Spleen (tissue), 11 donors: Measurements from ENCODE around the gene UNC45B. TPM values are rescaled to one million over a fixed set of nuclear protein-coding genes. Genes with fewer than 3 reads are reported as not detected.
"Not testable (repeated sequence)": the region's sequence is repeated elsewhere in the genome, so short reads cannot be mapped to it uniquely, and the experiment has no call there.

Source experiments
- DNase-seq: peaks from one replicate; pipeline ENCODE4 v3.0.0-alpha.2; 2020
- H3K27ac ChIP-seq, 8 donors: fragments of 200-600 bp; sonication (generic) in 7 of 8; 1 replicate in 4 of 8; 2 replicates in 4 of 8; pipeline versions ENCODE4 v1.5.0 to v1.8.0; 2016 to 2021; ENCODE audit warnings: inconsistent platforms in 4 of 8, mild to moderate bottlenecking in 4 of 8, moderate library complexity in 1 of 8
- H3K27me3 ChIP-seq, 7 donors: fragments of 200-600 bp; sonication (generic) in 6 of 7; replicated peaks in 1 of 7; 1 replicate in 4 of 7; 2 replicates in 3 of 7; pipeline versions ENCODE4 v1.5.0 to v1.8.0; 2016 to 2021; ENCODE audit warnings: inconsistent platforms in 3 of 7, mild to moderate bottlenecking in 1 of 7
- H3K36me3 ChIP-seq, 6 donors: fragments of 200-600 bp; sonication (generic) in 5 of 6; 1 replicate in 4 of 6; 2 replicates in 2 of 6; pipeline versions ENCODE4 v1.5.0 to v1.8.0; 2016 to 2021; ENCODE audit warnings: inconsistent platforms in 2 of 6
- H3K4me1 ChIP-seq, 6 donors: fragments of 200-600 bp; sonication (generic) in 5 of 6; 1 replicate in 3 of 6; 2 replicates in 3 of 6; pipeline versions ENCODE4 v1.5.0 to v1.8.0; 2016 to 2021; ENCODE audit warnings: inconsistent platforms in 3 of 6
- H3K4me3 ChIP-seq, 8 donors: fragments of 200-600 bp; sonication (generic) in 7 of 8; 1 replicate in 4 of 8; 2 replicates in 4 of 8; pipeline versions ENCODE4 v1.5.0 to v1.8.0; 2016 to 2021; ENCODE audit warnings: inconsistent platforms in 4 of 8, mild to moderate bottlenecking in 4 of 8, moderate library complexity in 2 of 8
- H3K9me3 ChIP-seq, 8 donors: fragments of 200-600 bp; sonication (generic) in 7 of 8; 1 replicate in 4 of 8; 2 replicates in 4 of 8; pipeline versions ENCODE4 v1.5.0 to v1.8.0; 2016 to 2021; ENCODE audit warnings: inconsistent platforms in 4 of 8
- POLR2A ChIP-seq, 3 donors: fragments of 450-650 bp; IDR thresholded peaks; one replicate each; pipeline ENCODE4 v1.5.1; 2017; ENCODE audit warnings: antibody characterized with exemption in 3 of 3, mild to moderate bottlenecking in 1 of 3
- POLR2AphosphoS5 ChIP-seq, 3 donors: sonication (generic); formaldehyde crosslinking; IDR thresholded peaks; one replicate each; pipeline ENCODE4 v1.5.1; 2017; ENCODE audit warnings: antibody characterized with exemption in 3 of 3
- WGBS, 5 donors: extraction: QIAGEN DNeasy Blood & Tissue Kit in 3 of 5; methylation state at CpG; one replicate each; pipeline versions ENCODE4 v1.1.5 to v1.1.7; 2013 to 2018; 5-methylcytosine and 5-hydroxymethylcytosine counted together
- intact Hi-C: fragments of 100-400 bp; cut with DNase I; formaldehyde crosslinking; loops from one replicate; pipeline ENCODE4 v1.15.0; 2023; ENCODE audit warnings: low total_unique reads
- polyA plus RNA-seq, 3 donors: library from polyadenylated mRNA; stranded (reverse); fragments of 200-250 nt; gene quantifications; one replicate each; pipeline ENCODE4 v1.2.1, GENCODE V29; 2013
- total RNA-seq, 7 donors: library from RNA; depleted of rRNA in 3 of 7; stranded (reverse); fragments of >200 nt in 3 of 7; fragmentation: NEBNext Ultra II Directional in 4 of 7; extraction: Animal tissue kit (Norgen Biotek cat#: 25700) in 4 of 7; gene quantifications; one replicate each; pipeline versions ENCODE4 v1.1.0 to v1.2.1, GENCODE V29; 2016 to 2021
- TF ChIP-seq, protein P1 (sequence below), 11 experiments: fragments of 200-600 bp in 7 of 11; fragments of 450-650 bp in 4 of 11; sonication (generic) in 4 of 11; IDR thresholded peaks in 8 of 11; conservative IDR thresholded peaks in 3 of 11; 1 replicate in 7 of 11; 2 replicates in 4 of 11; pipeline versions ENCODE4 v1.4.0 to v1.8.0; 2016 to 2021; ENCODE audit warnings: antibody characterized with exemption in 11 of 11, inconsistent platforms in 4 of 11, mild to moderate bottlenecking in 1 of 11
- donor health status: healthy with polysubstance abuse.
- donor health status: DM: no; HTN: no; CAD: no; lungs with moderate emphysema.
- donor health status: DM: no; HTN: no; CAD: no.
- donor health status: Bipolar disorder and iron deficiency.
- donor health status: healthy.
- donor health status: DM: no; HTN: no; CAD: no.
- donor health status: DM: yes; HTN: yes; CAD: no.

Gene UNC45B
- total and polyA plus RNA-seq, 10 donors = 0.08 to 3.9 (median 1.8) TPM

GRCh38 chr17:35170968-35171771, 23.6 kb downstream of the UNC45B start:
- no peak for DNase-seq
- Histone ChIP-seq H3K4me1 (peaks cover 0 to 20% (median 10%) of the 10 kb centered on the region in 6 donors), H3K9me3 (no peaks in the 10 kb centered on the region), H3K27me3 (no peaks in the 10 kb centered on the region), H3K27ac (peak overlapping the region in 4 of 8 donors; percentile 4 to 20 (median 10)), H3K36me3 (no peaks in the 10 kb centered on the region), H3K4me3 (no peak overlapping the region)
- WGBS, 5 donors = 65 to 81% (median 73%) methylated on average over 18 of the region's 18 CpGs
- intact Hi-C loops = loop anchor here (5.0 to 10.0 kb wide), 2 partner anchors 74 to 366 kb away; partner anchors contain the start of genes SLFN12L and SLFN5
- TF ChIP-seq, protein P1, sequence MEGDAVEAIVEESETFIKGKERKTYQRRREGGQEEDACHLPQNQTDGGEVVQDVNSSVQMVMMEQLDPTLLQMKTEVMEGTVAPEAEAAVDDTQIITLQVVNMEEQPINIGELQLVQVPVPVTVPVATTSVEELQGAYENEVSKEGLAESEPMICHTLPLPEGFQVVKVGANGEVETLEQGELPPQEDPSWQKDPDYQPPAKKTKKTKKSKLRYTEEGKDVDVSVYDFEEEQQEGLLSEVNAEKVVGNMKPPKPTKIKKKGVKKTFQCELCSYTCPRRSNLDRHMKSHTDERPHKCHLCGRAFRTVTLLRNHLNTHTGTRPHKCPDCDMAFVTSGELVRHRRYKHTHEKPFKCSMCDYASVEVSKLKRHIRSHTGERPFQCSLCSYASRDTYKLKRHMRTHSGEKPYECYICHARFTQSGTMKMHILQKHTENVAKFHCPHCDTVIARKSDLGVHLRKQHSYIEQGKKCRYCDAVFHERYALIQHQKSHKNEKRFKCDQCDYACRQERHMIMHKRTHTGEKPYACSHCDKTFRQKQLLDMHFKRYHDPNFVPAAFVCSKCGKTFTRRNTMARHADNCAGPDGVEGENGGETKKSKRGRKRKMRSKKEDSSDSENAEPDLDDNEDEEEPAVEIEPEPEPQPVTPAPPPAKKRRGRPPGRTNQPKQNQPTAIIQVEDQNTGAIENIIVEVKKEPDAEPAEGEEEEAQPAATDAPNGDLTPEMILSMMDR (IDR thresholded peaks at IDR 0.05 in 8 of 11, conservative IDR thresholded peaks at IDR 0.05 in 3 of 11) = peak in 10 of 11 experiments; percentile 35 to 69 (median 50)
- TF ChIP-seq POLR2AphosphoS5 (IDR thresholded peaks at IDR 0.05) = no peak

- TF ChIP-seq, protein P1 (IDR thresholded peaks at IDR 0.05 in 8 of 11, conservative IDR thresholded peaks at IDR 0.05 in 3 of 11) = no peak
- TF ChIP-seq POLR2A (IDR thresholded peaks at IDR 0.05) = no peak
- TF ChIP-seq POLR2AphosphoS5 (IDR thresholded peaks at IDR 0.05) = no peak
- peaks cover 0 to 20% (median 10%) of the 10 kb centered on the region in 6 donors for H3K4me1 ChIP-seq
- H3K9me3 ChIP-seq = no peaks in the 10 kb centered on the region
- H3K36me3 ChIP-seq = no peaks in the 10 kb centered on the region
- no peaks in the 10 kb centered on the region for H3K27me3 ChIP-seq
- peak overlapping the region in 4 of 8 donors; percentile 4 to 20 (median 10) for H3K27ac ChIP-seq
- DNase-seq = no peak
- intact Hi-C loops = loop anchor here (5.0 to 10.0 kb wide), 2 partner anchors 73 to 365 kb away; partner anchors contain the start of genes SLFN12L and SLFN5
- no peak overlapping the region for H3K4me3 ChIP-seq
- 33 to 51% (median 47%) methylated on average over 2 of the region's 2 CpGs for WGBS, 5 donors
These were observed 24.2 kb downstream of the UNC45B start for GRCh38 chr17:35171834-35172233.

DNA sequence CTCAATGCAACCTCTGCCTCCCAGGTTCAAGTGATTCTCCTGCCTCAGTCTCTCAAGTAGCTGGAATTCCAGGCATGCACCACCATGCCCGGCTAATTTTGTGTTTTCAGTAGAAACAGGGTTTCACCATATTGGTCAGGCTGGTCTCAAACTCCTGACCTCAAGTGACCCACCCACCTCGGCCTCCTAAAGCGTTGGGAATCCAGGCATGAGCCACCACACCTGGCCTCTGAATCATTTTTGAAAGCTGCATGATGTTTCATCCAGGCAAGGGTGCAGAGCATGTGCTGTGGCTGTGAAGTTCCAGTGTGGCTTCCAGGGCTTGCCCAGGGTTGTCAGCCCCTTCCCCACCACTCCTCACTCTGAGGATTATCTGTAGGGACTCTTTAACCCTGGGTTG, 24.7 kb downstream of the UNC45B start:
- intact Hi-C loops = loop anchor here (5.0 to 10.0 kb wide), 2 partner anchors 72 to 365 kb away; partner anchors contain the start of genes SLFN12L and SLFN5
- DNase-seq, H3K9me3 ChIP-seq, H3K36me3 ChIP-seq, H3K4me3 ChIP-seq, H3K27me3 ChIP-seq: not testable (repeated sequence)
- Histone ChIP-seq H3K27ac (peak overlapping the region in 4 of 8 donors; percentile 4 to 20 (median 10)), H3K4me1 (peaks cover 0 to 25% (median 12%) of the 10 kb centered on the region in 6 donors)
- 90 to 96% (median 91%) methylated on average over 3 of the region's 3 CpGs for WGBS, 5 donors

DNA sequence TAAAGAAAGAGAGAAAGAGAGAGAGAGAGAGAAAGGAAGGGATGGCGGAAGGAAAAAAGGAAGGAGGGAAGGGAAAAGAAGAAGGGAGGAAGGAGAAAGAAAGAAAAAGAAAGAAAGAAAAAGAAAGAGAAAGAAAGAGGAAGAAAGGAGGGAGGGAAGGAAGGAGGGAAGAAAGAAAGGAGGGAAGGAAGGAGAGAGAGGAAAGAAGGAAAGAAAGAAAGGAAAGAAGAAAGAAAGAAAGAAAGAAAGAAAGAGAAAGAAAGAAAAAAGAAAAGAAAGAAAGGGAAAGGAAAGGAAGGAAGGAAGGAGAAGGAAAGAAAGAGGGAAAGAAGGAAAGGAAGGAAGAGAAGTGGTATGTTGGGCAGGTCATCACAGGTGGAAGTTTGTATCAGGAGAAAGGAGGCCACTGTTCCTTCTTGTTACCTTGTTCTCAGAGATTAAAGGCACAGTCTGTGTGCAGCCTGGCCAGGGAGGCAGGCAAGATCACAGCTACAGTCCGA, 27.3 kb downstream of the UNC45B start:
- H3K9me3 ChIP-seq = peaks cover 0 to 2% (median 0%) of the 10 kb centered on the region in 8 donors
- TF ChIP-seq POLR2A (IDR thresholded peaks at IDR 0.05) (no peak), POLR2AphosphoS5 (IDR thresholded peaks at IDR 0.05) (no peak)
- TF ChIP-seq, protein P1 (IDR thresholded peaks at IDR 0.05 in 8 of 11, conservative IDR thresholded peaks at IDR 0.05 in 3 of 11) = no peak
- H3K27me3 ChIP-seq = no peaks in the 10 kb centered on the region
- no peak overlapping the region for H3K27ac ChIP-seq
- peaks cover 0 to 31% (median 12%) of the 10 kb centered on the region in 6 donors for H3K4me1 ChIP-seq
- intact Hi-C loops = loop anchor here (5.0 to 10.0 kb wide), 2 partner anchors 70 to 362 kb away; partner anchors contain the start of genes SLFN12L and SLFN5
- DNase-seq = no peak
- H3K36me3 ChIP-seq = no peaks in the 10 kb centered on the region
- 87 to 98% (median 90%) methylated on average over 2 of the region's 2 CpGs for WGBS, 5 donors
- H3K4me3 ChIP-seq = no peak overlapping the region
